Measurements from ENCODE around the gene LRCOL1. TPM values are rescaled to one million over a fixed set of nuclear protein-coding genes. Genes with fewer than 3 reads are reported as not detected.
A peak's percentile ranks its signal among the peaks of the same experiment; 100 is the strongest.

The LRCOL1 gene
- total RNA-seq, 2 experiments from 2014 or later: not detected

DNA sequence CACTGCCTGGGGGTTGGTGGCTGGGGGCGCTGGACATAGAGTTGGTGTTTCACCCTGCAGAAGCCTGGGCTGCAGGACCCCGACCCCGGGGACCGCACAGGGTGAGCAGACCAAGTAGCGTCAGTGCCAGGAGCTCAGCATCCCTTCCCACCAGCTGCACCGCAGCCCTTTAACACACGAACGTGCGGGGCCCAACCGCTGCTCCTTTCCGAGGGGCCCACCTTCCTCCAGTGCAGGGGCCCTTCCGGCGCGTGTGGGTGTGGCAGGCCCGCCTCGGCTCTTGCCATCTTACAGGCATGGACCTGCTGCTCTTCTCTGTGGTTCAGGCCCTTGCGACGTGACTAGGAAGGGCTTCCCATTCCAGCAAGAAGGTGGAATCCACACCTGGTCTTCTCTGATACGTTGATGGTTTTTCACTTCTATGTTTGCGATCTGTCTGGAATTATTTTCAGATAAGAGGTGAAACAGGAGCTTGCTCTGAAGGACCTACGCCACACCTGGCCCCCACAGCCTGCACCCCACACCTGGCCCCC is 47.8 kb downstream of the LRCOL1 start:
- Mint-ChIP-seq H3K4me1 (peaks cover 17% of the 10 kb centered on the region), H3K4me3 (no peak overlapping the region), H3K27ac (no peak overlapping the region), H3K9me3 (ENCODE audit: low read depth) (no peaks in the 10 kb centered on the region), H3K36me3 (no peaks in the 10 kb centered on the region), H3K27me3 (peaks cover 13% of the 10 kb centered on the region)
- ATAC-seq: no peak
- CTCF ChIA-PET: no interaction called here
- DNase-seq: no peak

DNA sequence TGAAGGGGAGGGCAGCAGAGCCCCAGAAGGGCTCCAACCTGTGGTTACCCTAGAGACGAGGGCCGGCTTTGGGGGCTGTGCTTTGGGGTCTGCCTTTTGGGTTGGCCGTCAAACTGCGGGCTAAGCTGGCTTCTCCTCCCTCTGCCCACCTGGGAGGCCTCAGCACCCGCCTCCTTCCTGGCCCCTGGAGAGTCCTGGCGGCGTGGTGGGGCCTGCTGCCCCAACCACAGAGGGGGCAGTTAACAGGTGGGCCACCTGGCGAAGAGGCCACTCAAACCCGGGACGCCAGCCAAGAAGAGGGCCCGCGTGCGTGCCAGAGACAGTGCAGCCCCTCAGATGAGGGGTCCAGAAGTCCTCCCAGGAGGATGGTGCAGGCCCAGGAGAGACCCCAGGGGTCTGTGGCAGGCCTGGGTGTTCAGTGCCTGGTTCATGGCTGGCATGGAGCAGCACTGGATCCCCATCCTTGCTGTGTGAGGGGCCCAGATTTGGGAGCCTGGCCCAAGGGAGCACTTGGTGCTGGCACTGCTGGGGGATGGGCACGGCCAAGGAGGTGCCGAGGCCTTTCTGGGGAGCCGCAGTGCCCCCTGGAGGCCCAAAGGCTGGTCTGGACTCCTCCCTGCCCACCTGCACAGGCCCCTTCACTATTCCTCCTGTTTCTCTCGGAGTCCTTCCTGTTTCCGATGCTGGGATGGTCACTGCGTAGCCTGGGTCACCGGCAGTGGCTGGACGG is 48.8 kb downstream of the LRCOL1 start:
- no peak for ATAC-seq
- H3K27me3 Mint-ChIP-seq: peaks cover 13% of the 10 kb centered on the region
- H3K27ac Mint-ChIP-seq: no peak overlapping the region
- no peaks in the 10 kb centered on the region for H3K9me3 Mint-ChIP-seq (ENCODE audit: low read depth)
- no peak for DNase-seq
- CTCF ChIA-PET: interaction anchor here (0.7 to 1.5 kb wide), 18 partner anchors 8 to 408 kb away, joined by 3 to 34 read pairs (median 4); no protein-coding TSS in a partner anchor
- peaks cover 17% of the 10 kb centered on the region for H3K4me1 Mint-ChIP-seq
- no peaks in the 10 kb centered on the region for H3K36me3 Mint-ChIP-seq
- H3K4me3 Mint-ChIP-seq: peak overlapping the region; percentile 22

DNA sequence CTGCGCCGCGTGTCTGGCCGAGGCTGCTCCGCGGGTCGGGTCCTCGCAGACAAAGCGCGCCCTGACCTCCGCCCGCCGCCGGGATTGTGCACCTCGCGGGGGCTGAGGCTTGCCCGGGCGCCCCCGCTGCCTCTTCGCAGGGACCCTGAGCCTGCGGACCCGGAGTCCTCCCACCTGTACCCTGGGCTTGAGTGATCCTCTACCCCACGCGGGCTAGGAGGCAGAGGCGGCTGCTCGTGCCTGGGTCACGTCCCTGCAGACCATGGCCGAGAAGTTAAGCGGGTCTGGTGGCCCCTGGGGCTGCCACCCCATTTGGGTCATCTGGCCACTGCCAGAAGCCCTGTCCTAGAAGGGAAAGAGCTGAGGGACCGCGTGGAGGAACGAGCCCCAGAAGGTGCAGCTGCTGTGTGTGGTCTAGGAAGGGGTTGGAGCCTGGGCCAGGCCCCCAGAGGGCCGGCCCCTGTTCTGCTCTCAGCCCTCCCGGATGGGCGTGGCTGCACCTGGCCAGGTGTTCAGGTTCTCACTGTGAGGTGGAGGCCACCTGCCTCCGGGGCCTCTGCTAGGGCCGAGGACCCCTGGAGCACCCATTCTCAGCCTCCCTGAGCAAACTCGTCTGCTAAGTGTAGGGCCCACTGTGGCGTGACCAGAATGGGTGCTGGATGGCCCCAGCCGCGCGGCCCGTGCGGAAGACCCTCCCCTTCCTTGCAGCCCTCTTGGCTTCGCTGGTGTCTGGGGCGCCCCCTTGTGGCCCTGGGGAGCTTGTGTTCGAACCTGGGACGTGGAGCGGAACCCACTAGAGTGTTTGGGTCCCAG is 49.6 kb downstream of the LRCOL1 start:
- peaks cover 17% of the 10 kb centered on the region for H3K4me1 Mint-ChIP-seq
- H3K9me3 Mint-ChIP-seq (ENCODE audit: low read depth): no peaks in the 10 kb centered on the region
- peak overlapping the region; percentile 50 for H3K4me3 Mint-ChIP-seq
- peak; percentile 48 for ATAC-seq
- peaks cover 13% of the 10 kb centered on the region for H3K27me3 Mint-ChIP-seq
- DNase-seq: peak; percentile 76
- CTCF ChIA-PET: interaction anchor here (0.7 to 1.5 kb wide), 18 partner anchors 9 to 407 kb away, joined by 3 to 34 read pairs (median 4); no protein-coding TSS in a partner anchor
- H3K36me3 Mint-ChIP-seq: no peaks in the 10 kb centered on the region
- no peak overlapping the region for H3K27ac Mint-ChIP-seq

DNA sequence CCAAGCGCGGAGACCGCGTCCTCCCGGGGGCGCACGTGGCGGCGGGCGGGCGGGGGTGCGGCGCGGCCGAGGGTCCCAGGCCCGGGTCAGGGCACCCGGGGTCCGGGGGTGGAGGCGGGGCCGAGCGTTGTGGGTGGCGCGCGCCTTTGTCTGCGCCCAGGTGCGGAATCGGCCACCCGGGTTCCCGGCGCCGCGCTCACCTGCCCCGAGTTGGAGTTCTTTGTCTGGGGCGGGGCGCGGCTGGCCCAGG is 50.1 kb downstream of the LRCOL1 start:
- H3K27me3 Mint-ChIP-seq: peaks cover 13% of the 10 kb centered on the region
- no peaks in the 10 kb centered on the region for H3K36me3 Mint-ChIP-seq
- DNase-seq (no peak), ATAC-seq (peak; percentile 34)
- H3K4me1 Mint-ChIP-seq: peaks cover 17% of the 10 kb centered on the region
- CTCF ChIA-PET: interaction anchor here (1.4 to 1.5 kb wide), 5 partner anchors 9 to 146 kb away, joined by 3 to 34 read pairs (median 5); no protein-coding TSS in a partner anchor
- no peak overlapping the region for H3K27ac Mint-ChIP-seq
- H3K4me3 Mint-ChIP-seq: peak overlapping the region; percentile 39
- no peaks in the 10 kb centered on the region for H3K9me3 Mint-ChIP-seq (ENCODE audit: low read depth)

DNA sequence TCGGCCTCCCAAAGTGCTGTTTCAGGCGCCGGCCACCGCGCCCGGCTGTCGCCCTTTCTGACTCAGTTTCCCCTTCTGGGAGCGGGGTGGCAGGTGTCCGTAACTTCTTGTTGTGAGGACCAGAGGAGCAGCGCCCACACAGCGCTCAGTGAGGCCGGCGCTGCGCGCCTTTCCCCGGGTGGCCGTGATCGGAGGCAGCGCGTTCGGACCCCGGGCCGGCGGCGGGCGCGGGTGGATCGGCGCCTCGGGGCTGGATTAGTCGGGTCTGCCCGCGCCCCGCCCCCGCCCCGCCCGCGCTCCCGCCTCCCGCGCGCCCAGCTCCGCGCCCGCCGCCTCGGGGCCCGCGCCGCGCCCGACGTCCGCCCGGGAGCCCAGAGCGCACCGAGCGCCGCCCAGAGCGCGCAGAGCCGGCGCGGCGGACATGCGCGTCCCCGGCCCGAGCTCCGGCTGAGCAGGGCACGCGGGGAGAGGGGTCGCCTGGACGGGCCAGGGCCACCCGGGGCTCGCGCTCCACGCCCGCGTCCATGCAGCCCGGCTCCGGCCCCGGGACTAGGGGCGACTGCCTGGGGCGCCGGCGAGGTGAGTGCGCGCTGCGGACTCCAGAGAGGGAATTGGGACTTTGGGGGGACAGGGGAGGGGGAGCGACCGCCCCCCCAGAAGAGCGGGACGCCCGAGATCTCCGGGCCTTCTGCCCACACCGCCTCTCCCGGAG is 50.6 kb downstream of the LRCOL1 start:
- CTCF ChIA-PET: interaction anchor here (0.7 to 1.1 kb wide), 2 partner anchors 40 to 144 kb away, joined by 3 to 5 read pairs; no protein-coding TSS in a partner anchor
- Mint-ChIP-seq H3K27ac (no peak overlapping the region), H3K9me3 (ENCODE audit: low read depth) (no peaks in the 10 kb centered on the region), H3K4me1 (peaks cover 17% of the 10 kb centered on the region), H3K36me3 (no peaks in the 10 kb centered on the region), H3K4me3 (peak overlapping the region; percentile 53), H3K27me3 (peaks cover 13% of the 10 kb centered on the region)
- DNase-seq (no peak), ATAC-seq (peak; percentile 73)

DNA sequence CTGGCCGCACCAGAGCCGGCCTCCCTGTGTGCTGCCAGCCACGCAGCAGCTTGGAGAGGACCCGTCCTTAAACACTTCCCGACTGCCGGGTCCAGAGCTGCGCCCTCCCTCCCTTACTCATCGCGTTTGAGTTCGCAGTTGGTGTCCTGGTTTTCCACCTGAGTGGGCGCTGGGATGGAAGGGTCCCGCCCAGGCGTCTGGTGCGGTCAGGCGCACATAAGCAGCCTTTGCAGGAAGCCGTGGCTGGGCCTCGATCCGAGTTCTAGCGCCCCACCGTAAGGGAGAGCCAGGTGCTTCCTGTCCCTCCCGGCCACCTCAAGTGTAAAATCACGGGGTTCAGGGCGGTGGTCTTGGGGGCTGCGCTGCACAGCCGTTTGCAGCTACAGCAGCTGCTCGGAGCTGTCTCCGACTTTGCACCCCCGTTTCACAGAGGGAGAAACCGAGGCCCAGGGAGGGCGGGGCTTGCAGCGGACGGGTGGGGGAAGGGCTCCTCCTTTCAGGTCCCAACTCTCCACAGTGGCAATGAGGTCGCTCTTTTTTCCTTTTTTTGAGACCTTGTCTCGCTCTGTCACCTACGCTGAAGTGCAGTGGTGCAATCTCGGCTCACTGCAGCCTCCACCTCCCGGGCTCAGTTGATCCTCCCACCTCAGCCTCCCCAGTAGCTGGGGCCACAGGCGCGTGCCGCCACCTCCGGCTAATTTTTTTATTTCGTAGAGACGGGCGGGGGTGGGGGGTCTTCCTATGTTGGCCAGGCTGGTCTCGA is 51.3 kb downstream of the LRCOL1 start:
- Mint-ChIP-seq H3K36me3 (no peaks in the 10 kb centered on the region), H3K4me3 (peak overlapping the region; percentile 53), H3K27me3 (peaks cover 13% of the 10 kb centered on the region), H3K9me3 (ENCODE audit: low read depth) (no peaks in the 10 kb centered on the region), H3K4me1 (peaks cover 17% of the 10 kb centered on the region), H3K27ac (no peak overlapping the region)
- CTCF ChIA-PET: interaction anchor here (0.7 to 1.1 kb wide), 2 partner anchors 41 to 143 kb away, joined by 3 to 5 read pairs; no protein-coding TSS in a partner anchor
- ATAC-seq (no peak), DNase-seq (no peak)

DNA sequence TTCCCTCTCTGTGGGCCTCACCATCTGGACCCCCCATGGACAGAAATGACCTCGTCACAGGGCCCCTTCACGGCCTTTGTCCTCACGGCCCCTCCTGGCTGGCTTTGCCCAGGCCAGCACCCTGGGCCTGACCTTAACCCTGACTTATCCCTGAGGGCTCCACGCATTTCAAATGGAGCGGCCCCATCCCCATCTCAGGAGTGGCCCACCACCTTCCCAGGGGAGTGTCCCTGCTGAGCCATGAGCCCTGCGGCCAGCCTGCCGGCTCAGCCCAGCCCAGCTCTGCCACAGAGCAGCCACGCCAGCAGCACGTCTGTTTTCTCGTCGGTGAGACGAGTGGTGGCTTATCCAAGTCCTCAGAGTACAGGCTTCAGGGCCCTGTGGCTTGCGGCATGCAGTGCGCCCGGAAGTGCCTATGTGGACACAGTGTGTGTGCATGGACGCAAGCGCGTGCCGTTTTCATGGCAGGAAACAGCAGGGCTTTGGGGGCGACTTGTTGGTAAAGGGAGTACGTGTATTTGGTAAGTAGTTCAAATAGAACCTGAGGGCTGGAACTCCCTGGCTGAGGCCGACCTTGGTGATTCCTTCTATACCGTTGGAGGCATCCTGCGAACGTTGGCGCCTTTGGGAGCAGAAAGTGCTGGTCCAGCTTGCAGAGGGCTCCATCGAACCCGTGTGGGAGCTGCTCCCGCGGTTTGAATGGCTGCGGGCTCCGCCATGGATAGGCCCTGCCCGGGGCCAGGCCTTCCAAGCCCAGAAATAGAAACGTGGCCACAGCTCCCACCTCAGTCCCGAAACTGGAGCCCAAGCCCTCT is 52.1 kb downstream of the LRCOL1 start:
- CTCF ChIA-PET: interaction anchor here (1.4 kb wide), 1 partner anchor 143 kb away, joined by 4 read pairs; no protein-coding TSS in a partner anchor
- DNase-seq (peak; percentile 48), ATAC-seq (no peak)
- Mint-ChIP-seq H3K36me3 (no peaks in the 10 kb centered on the region), H3K4me3 (no peak overlapping the region), H3K27ac (no peak overlapping the region), H3K27me3 (peaks cover 13% of the 10 kb centered on the region), H3K4me1 (peaks cover 17% of the 10 kb centered on the region), H3K9me3 (ENCODE audit: low read depth) (no peaks in the 10 kb centered on the region)

DNA sequence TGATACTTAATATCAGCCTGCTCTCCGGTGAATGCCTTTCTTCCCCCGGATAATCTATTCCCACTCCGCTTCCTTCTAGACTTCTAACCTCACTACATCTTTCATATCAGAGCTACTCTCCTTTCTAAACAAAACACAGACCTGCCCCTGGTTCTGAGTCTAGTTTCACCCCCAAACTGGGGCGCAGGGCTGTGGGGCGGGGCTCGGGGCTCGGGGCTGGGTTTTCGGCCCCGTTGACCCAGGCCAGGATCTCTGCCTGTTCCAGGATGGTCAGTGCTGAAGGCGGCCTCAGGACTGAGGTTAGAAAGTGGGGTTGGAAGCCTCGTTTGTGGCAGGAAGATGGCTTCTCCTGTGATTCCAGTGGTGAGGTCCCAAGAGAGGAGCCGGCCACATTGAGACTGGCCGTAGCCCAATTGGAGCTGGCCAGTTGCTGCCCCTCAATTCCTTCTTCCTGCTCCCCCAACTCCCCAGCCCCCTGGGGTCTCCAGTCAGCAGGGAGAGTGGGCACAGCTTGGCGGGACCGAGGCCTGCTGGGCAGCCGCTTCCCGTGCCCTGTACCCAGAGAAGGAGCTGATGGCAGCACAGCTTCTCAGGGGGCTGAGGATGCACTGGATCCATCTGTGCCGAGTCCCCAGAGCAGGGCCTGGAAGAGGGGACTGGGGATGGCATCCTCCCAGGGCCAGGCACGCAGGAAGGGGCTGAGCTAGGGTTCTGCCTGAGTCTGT is 52.9 kb downstream of the LRCOL1 start:
- Mint-ChIP-seq H3K36me3 (no peaks in the 10 kb centered on the region), H3K27ac (no peak overlapping the region), H3K4me3 (no peak overlapping the region), H3K9me3 (ENCODE audit: low read depth) (no peaks in the 10 kb centered on the region), H3K4me1 (peaks cover 17% of the 10 kb centered on the region), H3K27me3 (peaks cover 13% of the 10 kb centered on the region)
- CTCF ChIA-PET: interaction anchor here (1.4 kb wide), 1 partner anchor 142 kb away, joined by 4 read pairs; no protein-coding TSS in a partner anchor
- DNase-seq: no peak
- ATAC-seq: no peak

DNA sequence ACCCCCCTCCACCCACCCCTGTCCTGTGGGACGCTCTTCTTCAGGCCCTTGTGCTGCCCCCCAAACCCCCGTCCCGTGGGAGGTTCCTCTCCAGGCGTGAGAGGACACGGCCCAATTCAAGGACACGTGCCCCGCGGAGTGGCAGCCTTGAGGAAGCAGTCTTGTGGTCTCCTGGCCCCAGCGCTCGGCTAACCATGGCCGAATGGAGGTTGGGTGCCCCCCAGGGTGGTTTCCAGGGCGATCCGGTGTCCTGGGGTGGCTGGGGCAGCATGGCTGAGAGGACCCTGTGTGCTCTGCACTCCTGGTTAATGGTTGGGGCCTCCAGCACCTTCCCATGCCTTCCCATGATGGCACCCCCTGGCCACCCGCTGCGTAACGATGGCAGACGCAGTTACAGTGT is 53.6 kb downstream of the LRCOL1 start:
- Mint-ChIP-seq H3K4me3 (no peak overlapping the region), H3K4me1 (peaks cover 16% of the 10 kb centered on the region), H3K36me3 (no peaks in the 10 kb centered on the region), H3K9me3 (ENCODE audit: low read depth) (no peaks in the 10 kb centered on the region), H3K27ac (no peak overlapping the region), H3K27me3 (peaks cover 13% of the 10 kb centered on the region)
- ATAC-seq (no peak), DNase-seq (no peak)
- CTCF ChIA-PET: no interaction called here

DNA sequence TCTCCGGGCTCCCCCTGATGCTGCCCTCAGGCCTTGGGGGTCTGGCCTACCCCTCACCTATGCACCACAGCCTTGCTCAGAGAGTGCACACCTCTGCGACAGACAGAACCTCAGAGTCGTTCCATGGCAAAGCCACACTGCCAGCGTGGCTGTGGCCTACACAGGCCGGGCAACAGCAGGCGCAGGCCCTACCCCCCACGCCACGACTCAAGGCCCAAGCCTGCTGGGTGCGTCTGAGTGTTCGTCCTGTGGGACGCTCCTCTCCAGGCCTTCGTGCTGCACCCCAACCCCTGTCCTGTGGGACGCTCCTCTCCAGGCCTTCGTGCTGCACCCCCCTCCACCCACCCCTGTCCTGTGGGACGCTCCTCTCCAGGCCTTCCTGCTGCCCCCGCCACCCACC is 54.2 kb downstream of the LRCOL1 start:
- no peak for DNase-seq
- CTCF ChIA-PET: no interaction called here
- Mint-ChIP-seq H3K9me3 (ENCODE audit: low read depth) (no peaks in the 10 kb centered on the region), H3K27ac (no peak overlapping the region), H3K4me1 (peaks cover 15% of the 10 kb centered on the region), H3K27me3 (peaks cover 13% of the 10 kb centered on the region), H3K4me3 (no peak overlapping the region), H3K36me3 (no peaks in the 10 kb centered on the region)
- ATAC-seq: no peak

DNA sequence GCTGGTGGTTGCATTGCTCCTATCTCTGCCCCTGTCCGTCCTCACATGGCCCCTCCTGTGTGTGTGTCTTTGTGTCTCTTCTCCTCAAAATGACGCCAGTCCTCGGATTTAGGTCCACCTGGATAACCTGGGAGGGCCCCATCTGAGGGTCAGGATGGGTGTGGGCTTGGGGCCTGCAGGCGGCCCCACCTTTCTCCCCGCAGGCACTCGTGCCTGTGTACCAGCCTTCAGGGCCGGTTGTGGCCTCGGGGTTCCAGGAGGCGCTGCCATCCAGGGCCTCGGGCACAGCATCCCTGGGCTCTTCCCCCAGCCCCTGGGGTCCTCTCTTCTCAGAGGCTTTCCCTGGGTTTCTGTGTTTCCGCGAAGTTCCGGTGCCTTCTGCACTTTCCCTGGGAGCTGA is 54.7 kb downstream of the LRCOL1 start:
- ATAC-seq (no peak), DNase-seq (no peak)
- Mint-ChIP-seq H3K36me3 (no peaks in the 10 kb centered on the region), H3K4me3 (no peak overlapping the region), H3K27ac (no peak overlapping the region), H3K4me1 (peaks cover 11% of the 10 kb centered on the region), H3K9me3 (ENCODE audit: low read depth) (no peaks in the 10 kb centered on the region), H3K27me3 (peaks cover 13% of the 10 kb centered on the region)
- CTCF ChIA-PET: no interaction called here

All from activated CD8-positive, alpha-beta memory T cell treated with anti-CD3 and anti-CD28 coated beads, Interleukin-2, amount 10 ng/mL, durations not matched to agents 7 days and 5 days (primary cell).